ENCODE data around the gene PIAS4. TPM values are rescaled to one million over a fixed set of nuclear protein-coding genes. Genes with fewer than 3 reads are reported as not detected.

PIAS4 gene
- total and polyA plus RNA-seq, 5 experiments from 2014 or later, result 3.2 to 34.9 (median 4.9) TPM

DNA sequence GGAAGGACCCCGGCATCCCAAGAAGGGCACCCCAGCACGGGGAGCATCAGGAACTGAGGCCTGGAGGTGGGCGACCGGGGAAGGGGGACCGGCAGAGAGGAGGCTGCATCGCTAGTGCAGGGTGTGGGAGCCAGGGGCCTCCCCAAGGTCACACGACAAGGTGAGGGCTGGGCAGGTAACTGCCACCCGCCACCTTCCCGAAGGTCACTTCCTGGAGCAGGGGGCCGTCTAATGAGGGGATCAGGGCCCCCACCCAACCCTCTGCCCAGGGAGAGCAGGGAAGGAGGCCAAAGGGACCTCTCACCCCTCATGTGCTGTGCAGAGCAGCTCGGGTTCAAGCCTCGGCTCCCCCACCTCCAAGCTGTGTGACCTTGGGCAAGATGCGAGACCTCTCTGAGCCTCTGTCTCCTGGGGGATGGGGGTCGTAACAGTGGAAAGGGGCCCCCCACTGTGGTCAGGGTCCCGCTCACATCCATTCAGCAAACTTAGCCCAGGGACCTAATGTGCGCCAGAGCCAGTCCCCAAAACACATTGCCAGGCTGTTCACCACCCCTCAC, 53.2 kb downstream of the PIAS4 start:
- Mint-ChIP-seq H3K27me3 (no peaks in the 10 kb centered on the region), H3K36me3 (peaks cover 0 to 24% (median 2%) of the 10 kb centered on the region in 3 donors), H3K4me1 (peaks cover 6 to 51% (median 40%) of the 10 kb centered on the region in 4 donors), H3K4me3 (peak overlapping the region; percentile 24 to 81 (median 67)), H3K27ac (peak overlapping the region in 9 of 10 donors; percentile 19 to 93 (median 87)), H3K9me3 (no peaks in the 10 kb centered on the region)
- DNase-seq, result no peak
- POLR2A ChIA-PET, result interaction anchor here (0.5 to 2.0 kb wide), 5 partner anchors 8 to 74 kb away, joined by 3 to 10 read pairs (median 4); no protein-coding TSS in a partner anchor
- no peak for ATAC-seq

DNA sequence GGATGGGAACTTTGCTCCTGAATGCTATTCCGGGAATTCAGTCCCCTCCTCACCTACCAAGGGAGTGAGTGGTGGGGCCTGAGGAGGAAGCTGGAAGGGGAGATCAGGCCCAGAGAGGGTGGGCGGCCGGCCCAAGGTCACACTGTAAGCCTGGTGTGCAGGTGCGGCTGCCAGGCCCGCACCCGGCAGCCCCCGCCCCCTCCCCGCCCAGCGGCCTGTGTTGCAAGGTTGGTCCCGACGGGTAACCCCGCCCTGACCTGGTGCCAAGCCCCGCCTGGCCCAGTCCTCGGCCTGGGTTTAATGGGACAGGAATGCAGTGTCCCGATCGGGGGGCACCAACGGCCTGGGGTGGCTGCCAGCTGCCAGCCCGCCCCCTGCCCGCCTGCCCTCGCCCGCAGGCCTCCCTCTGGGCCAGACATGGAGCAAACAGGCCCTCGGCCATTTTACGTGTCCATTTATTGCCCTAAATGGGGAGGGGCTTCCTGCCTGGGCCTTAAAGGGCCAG, 53.7 kb downstream of the PIAS4 start:
- POLR2A ChIA-PET, result interaction anchor here (0.6 to 3.1 kb wide), 4 partner anchors 43 to 76 kb away, joined by 4 to 12 read pairs (median 7); partner anchors contain the start of gene EEF2
- H3K27ac Mint-ChIP-seq, result peak overlapping the region in 6 of 10 donors; percentile 19 to 93 (median 82)
- DNase-seq, result no peak

DNA sequence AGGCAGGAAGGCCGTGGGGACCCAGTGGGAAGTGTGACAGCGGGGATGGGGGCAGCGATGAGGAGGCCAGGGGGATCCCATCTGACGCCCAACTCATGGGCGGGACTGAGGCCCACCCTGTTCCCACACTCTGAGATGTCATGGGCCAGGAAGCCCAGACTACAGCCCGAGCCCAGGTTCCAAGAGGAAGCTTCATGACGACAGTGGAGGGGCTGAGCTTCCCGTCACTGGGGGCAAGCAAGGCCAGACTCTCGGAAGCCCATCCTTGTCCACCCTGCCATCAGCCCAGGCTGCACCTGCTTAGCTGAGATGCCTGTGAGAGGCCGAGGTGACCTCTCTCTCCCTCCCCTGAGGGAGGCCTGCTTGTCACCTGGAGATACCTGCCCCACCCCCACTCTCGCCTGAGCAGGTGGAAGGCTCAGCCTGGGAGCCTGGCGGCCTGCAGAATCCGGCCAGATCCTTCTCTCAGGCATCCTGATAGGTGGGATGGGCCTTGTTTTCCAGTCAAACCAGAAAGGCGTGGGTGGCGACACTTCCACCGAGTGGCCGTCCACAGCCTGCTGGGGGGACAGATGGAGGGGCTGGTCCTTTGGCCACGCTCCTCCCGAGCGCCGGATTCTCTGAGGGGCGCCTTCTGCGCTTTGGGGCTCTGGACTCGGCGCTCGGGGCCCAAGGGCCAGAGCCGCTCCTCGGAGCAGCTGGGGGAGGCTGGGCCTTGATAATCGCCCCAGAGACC, 54.3 kb downstream of the PIAS4 start:
- POLR2A ChIA-PET, result interaction anchor here (0.9 to 3.1 kb wide), 7 partner anchors 9 to 77 kb away, joined by 3 to 12 read pairs (median 4); partner anchors contain the start of gene EEF2
- DNase-seq (no peak), ATAC-seq (no peak)
- Mint-ChIP-seq H3K27me3 (no peaks in the 10 kb centered on the region), H3K27ac (peak overlapping the region in 7 of 10 donors; percentile 34 to 86 (median 62)), H3K4me3 (peak overlapping the region in 8 of 10 donors; percentile 19 to 91 (median 58)), H3K4me1 (peaks cover 4 to 44% (median 33%) of the 10 kb centered on the region in 4 donors), H3K36me3 (peaks cover 0 to 13% (median 0%) of the 10 kb centered on the region in 3 donors), H3K9me3 (no peaks in the 10 kb centered on the region)

More for the DNA sequence above, 53.7 kb downstream of the PIAS4 start:
- H3K36me3 Mint-ChIP-seq, result peaks cover 0 to 19% (median 0%) of the 10 kb centered on the region in 3 donors
- no peak for ATAC-seq
- H3K4me1 Mint-ChIP-seq, result peaks cover 4 to 45% (median 35%) of the 10 kb centered on the region in 4 donors
- no peaks in the 10 kb centered on the region for H3K27me3 Mint-ChIP-seq
- no peaks in the 10 kb centered on the region for H3K9me3 Mint-ChIP-seq
- peak overlapping the region in 6 of 10 donors; percentile 54 to 80 (median 70) for H3K4me3 Mint-ChIP-seq

DNA sequence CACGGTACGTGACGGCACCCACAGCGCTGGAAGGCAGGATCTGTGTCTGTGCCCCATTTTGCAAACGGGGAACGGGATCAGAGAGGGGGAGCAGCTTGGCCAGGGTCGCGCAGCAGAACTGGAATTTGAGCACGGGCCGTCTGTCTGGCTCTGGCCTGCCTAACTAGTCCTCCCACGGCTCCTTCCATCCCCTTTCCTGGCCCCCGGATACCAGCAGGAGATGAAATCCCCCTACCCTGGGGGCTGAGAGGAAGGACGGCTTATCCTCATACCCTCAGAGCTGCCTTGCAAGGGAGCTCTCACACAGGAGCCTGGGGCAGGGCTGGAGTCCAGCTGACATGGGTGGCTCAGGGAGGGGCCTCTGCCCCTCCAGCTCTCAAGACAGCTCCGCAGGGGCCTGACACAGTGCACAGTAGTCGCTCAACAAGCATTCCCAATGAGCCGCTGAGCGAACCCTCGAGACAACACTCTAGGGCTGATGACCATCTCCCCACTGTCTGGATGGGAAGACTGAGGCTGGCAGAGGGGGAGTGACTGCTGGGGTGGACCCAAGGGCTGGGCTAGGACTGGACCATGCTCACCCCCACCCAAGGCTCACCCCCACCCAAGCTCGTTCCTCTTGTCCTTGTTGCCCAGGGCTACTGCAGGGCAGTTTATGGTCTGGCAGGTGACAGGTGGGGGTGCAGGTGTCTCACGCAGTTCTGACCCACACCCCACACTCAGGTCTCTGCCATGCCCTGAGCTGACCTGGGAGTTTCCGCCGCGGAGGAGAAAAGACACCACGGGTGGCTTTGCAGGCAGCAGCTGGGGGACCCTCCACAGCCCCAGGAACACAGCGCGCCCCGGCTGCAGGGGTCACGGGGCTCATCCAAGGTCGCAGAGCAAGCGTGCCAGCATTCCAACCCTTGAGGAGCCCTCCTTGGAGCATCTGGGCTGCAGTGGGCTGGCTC, 55.2 kb downstream of the PIAS4 start:
- H3K4me1 Mint-ChIP-seq, result peaks cover 3 to 38% (median 29%) of the 10 kb centered on the region in 4 donors
- DNase-seq (no peak), ATAC-seq (no peak)
- H3K36me3 Mint-ChIP-seq, result peaks cover 0 to 6% (median 0%) of the 10 kb centered on the region in 3 donors
- peak overlapping the region in 8 of 10 donors; percentile 19 to 93 (median 70) for H3K27ac Mint-ChIP-seq
- POLR2A ChIA-PET, result interaction anchor here (0.8 to 3.1 kb wide), 9 partner anchors 10 to 78 kb away, joined by 3 to 12 read pairs (median 4); partner anchors contain the start of genes EEF2 and PIAS4
- peak overlapping the region; percentile 71 to 91 (median 86) for H3K4me3 Mint-ChIP-seq
- H3K27me3 Mint-ChIP-seq, result no peaks in the 10 kb centered on the region
- H3K9me3 Mint-ChIP-seq, result no peaks in the 10 kb centered on the region

DNA sequence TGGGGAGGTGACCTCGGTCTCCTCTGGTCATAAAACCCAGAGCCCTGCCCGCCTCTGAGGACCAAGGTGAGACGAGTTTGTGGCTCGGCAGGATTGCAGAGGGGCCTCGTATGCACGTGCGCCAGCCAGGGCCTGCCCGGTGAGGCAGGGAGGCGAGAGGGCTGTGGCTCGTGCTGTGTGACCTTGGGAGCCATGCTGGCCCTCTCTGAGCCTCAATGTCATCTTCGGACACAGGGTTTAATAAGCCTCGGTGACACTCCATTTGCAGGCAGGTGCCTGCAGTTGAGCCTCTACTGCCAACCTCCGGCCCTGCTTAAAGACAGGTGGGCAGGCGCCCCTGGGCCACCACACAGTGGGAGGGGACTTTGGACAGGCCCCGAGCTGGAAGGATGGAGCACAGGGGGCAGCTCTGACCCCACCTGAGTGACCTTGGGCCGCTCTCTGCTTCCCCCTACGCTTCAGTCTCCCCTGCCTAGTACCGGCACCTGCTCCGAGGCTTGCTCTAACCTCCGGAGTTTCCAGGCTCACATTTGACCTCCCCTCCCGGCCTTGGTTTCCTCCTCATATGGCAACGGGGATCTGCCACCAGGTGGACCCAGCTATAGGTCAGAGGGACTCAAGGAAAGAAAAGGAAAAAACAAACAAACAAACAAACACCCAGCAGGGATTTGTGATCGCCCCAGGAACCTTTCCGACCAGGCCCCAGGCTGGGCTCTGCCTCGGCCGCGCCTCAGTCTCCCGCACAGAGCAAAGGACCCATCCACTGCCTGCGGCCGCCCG, 56.0 kb downstream of the PIAS4 start:
- Mint-ChIP-seq H3K4me1 (peaks cover 6 to 44% (median 32%) of the 10 kb centered on the region in 4 donors), H3K27ac (peak overlapping the region; percentile 14 to 95 (median 90)), H3K36me3 (peaks cover 0 to 5% (median 0%) of the 10 kb centered on the region in 3 donors), H3K4me3 (peak overlapping the region; percentile 71 to 91 (median 86)), H3K9me3 (no peaks in the 10 kb centered on the region), H3K27me3 (no peaks in the 10 kb centered on the region)
- DNase-seq, result no peak
- no peak for ATAC-seq
- POLR2A ChIA-PET, result interaction anchor here (0.6 to 3.1 kb wide), 13 partner anchors 14 to 354 kb away, joined by 3 to 13 read pairs (median 4); partner anchors contain the start of genes EEF2 and PIAS4

DNA sequence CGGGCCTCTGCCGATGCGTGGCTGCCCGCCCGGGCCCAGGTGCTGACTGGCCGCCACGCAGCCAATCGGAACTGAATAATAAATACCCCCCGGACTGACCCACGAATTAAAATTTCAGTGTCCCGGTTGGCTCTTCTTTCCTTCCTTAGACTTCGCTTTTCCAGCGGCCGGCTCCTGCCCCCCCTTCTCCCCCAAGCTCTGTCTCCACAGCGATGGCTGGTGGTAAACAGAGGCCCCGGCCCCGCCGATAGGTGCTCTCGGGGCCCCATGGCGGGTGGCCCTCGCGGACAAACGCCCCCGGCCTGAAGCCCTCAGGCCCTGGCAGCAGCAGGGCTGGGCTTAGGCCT, 56.6 kb downstream of the PIAS4 start:
- POLR2A ChIA-PET, result interaction anchor here (0.6 to 3.1 kb wide), 9 partner anchors 13 to 353 kb away, joined by 3 to 13 read pairs (median 5); partner anchors contain the start of genes EEF2 and PIAS4
- Mint-ChIP-seq H3K9me3 (no peaks in the 10 kb centered on the region), H3K36me3 (peaks cover 0 to 5% (median 0%) of the 10 kb centered on the region in 3 donors), H3K4me3 (peak overlapping the region; percentile 71 to 91 (median 86)), H3K27ac (peak overlapping the region; percentile 14 to 95 (median 90)), H3K4me1 (peaks cover 8 to 47% (median 37%) of the 10 kb centered on the region in 4 donors), H3K27me3 (no peaks in the 10 kb centered on the region)
- no peak for ATAC-seq
- DNase-seq, result no peak

DNA sequence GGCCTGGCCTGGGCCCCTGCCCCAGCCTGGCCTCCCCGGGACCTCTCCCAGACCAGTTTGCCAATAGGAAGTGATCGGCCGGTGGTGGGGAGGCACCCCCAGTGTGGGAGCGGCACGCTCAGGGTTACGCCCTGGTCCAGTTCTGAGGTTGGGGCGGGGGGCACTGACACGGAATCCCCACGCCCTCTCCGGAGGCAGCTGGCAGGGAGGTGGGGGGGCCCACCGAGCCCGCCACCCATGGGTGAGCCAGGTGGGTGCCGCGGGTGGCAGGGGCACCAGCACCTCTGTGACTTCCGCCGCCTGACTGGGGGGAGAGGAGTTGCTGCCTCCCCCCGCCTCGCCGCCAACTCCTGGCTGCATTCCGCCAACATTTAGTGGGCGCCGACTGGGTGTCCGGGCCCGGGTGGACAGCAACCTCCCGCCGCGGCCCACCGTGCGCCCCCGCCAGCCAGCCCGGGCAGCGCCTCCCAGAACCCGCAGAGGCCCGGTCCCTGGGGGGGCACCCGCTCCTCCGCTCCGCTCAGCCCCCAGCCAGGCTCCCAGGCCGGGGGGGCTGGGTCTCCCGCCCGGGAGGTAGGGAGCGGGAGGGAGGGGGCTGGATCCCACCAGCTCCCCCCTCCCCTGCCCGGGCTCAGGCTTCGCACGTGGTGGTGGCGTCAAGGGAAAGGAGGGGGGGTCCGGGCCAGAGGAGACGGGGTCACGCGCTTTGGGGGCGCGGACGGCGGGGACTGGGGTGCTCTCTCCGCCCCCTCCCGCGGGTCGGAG, 57.1 kb downstream of the PIAS4 start:
- Mint-ChIP-seq H3K9me3 (no peaks in the 10 kb centered on the region), H3K36me3 (peaks cover 0 to 5% (median 0%) of the 10 kb centered on the region in 3 donors), H3K4me1 (peaks cover 9 to 49% (median 41%) of the 10 kb centered on the region in 4 donors), H3K4me3 (peak overlapping the region; percentile 33 to 91 (median 83)), H3K27me3 (no peaks in the 10 kb centered on the region), H3K27ac (peak overlapping the region in 6 of 10 donors; percentile 14 to 95 (median 50))
- DNase-seq, result peak; percentile 38 to 77 (median 56)
- no peak for ATAC-seq
- POLR2A ChIA-PET, result interaction anchor here (0.7 to 3.1 kb wide), 10 partner anchors 12 to 79 kb away, joined by 3 to 13 read pairs (median 5); partner anchors contain the start of genes EEF2 and PIAS4

DNA sequence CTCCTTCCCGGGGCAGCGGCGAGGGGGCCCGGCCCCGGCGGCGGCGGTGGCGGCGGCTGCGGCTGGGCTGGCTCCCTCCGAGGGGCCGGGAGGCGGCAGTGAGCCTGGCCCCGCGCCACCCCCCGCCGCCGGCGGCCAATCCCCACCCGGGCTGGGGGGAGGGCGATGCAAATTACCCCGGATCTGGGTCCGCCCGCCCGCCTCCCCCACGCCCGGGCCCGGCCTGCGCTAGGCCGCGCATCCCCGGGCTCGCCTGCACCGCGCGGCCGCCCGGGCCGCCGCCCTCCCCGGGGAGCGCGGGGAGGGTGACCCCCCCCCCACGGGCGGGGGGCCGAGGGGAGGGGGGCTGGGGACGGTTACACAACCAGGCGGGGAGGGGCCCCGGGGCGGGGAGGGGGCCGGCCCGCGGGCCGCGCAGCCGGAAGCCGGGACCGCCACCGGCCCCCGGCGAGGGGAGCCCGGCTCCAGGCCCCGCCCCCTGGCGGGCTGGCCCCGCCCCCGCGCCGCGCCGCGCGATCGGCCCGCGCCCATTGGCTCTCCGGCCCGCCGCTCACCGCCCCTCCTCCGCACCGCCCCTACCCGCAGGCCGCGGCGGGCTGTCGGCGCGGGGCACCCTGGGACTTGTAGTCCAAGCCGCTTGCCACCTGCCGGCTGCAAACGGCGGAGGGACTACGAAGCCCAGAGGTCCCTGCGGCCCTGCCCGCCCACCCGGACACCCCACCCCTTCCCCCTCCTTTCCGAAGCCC, 58.1 kb downstream of the PIAS4 start:
- H3K4me3 Mint-ChIP-seq, result peak overlapping the region; percentile 50 to 88 (median 67)
- peak; percentile 93 to 99 (median 98) for DNase-seq
- peaks cover 7 to 53% (median 42%) of the 10 kb centered on the region in 4 donors for H3K4me1 Mint-ChIP-seq
- no peaks in the 10 kb centered on the region for H3K9me3 Mint-ChIP-seq
- H3K27ac Mint-ChIP-seq, result peak overlapping the region in 7 of 10 donors; percentile 32 to 81 (median 65)
- ATAC-seq, result peak; percentile 60 to 76
- no peaks in the 10 kb centered on the region for H3K27me3 Mint-ChIP-seq
- POLR2A ChIA-PET, result interaction anchor here (0.6 to 5.4 kb wide), 21 partner anchors 11 to 549 kb away, joined by 3 to 74 read pairs (median 7); partner anchors contain the start of genes EEF2, PIAS4 and YJU2
- peaks cover 0 to 5% (median 0%) of the 10 kb centered on the region in 3 donors for H3K36me3 Mint-ChIP-seq

DNA sequence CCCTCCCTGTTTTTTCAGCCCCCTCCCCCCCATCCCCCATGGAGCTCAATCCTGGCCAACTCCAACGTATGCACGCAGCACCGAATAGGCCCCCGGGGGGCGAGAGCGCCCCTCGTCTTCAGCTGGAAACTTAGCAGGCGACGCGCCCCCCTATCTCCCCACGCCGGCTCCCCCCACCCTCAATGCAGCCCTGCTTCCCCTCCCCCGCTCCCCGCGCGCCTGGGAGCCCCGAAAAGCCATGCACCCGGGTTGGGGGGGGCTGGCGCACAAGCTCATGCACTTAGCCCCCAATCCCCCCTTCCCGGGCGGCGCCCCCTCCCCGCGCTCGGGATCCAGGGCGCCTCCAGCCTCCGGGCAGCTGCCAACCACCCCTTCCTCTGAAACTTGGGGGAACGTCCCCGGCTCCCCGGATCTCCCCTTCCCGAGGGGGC, 58.7 kb downstream of the PIAS4 start:
- POLR2A ChIA-PET, result interaction anchor here (0.5 to 5.4 kb wide), 23 partner anchors 12 to 800 kb away, joined by 3 to 74 read pairs (median 6); partner anchors contain the start of genes DAPK3, EEF2, PIAS4 and YJU2
- Mint-ChIP-seq H3K36me3 (peaks cover 0 to 5% (median 0%) of the 10 kb centered on the region in 3 donors), H3K9me3 (no peaks in the 10 kb centered on the region), H3K27me3 (no peaks in the 10 kb centered on the region), H3K27ac (peak overlapping the region in 7 of 10 donors; percentile 32 to 81 (median 65)), H3K4me1 (peaks cover 7 to 49% (median 39%) of the 10 kb centered on the region in 4 donors), H3K4me3 (peak overlapping the region; percentile 50 to 88 (median 67))
- ATAC-seq (peak; percentile 8 to 13), DNase-seq (peak in 8 of 10 donors; percentile 63 to 87 (median 75))
